K562 (cell line): ENCODE results near the gene DCAF11. TPM values are rescaled to one million over a fixed set of nuclear protein-coding genes. Genes with fewer than 3 reads are reported as not detected.

Experiments
- BDP1 ChIP-seq: IDR thresholded peaks from 3 replicates; pipeline ENCODE4 v1.6.1; 2011; ENCODE audit not compliant: insufficient read length, insufficient read depth
- FOXP1 ChIP-seq: sonication (generic); formaldehyde crosslinking; IDR thresholded peaks from 2 replicates; pipeline ENCODE4 v1.8.0; 2022; ENCODE audit warnings: mild to moderate bottlenecking, missing genetic modification reagents
- GTF2B ChIP-seq: IDR thresholded peaks from 2 replicates; pipeline ENCODE4 v1.6.1; 2011; ENCODE audit not compliant: insufficient read length; ENCODE audit errors: extremely low read depth
- ZNF407 ChIP-seq: fragments of 450-650 bp; IDR thresholded peaks from 2 replicates; pipeline ENCODE4 v1.6.1; 2016; ENCODE audit warnings: low read depth
- polyA plus RNA-seq, 8 experiments: library from polyadenylated mRNA; depleted of rRNA in 4 of 8; stranded (reverse) in 5 of 8; unstranded in 3 of 8; fragments of >200 nt; fragmentation: Nextera tagmentation in 2 of 8; fragmentation: Illumina TruSeq in 1 of 8; extraction: Ambion mirVana in 2 of 8; extraction: Trizol in 1 of 8; gene quantifications; 2 replicates each; pipeline versions ENCODE4 v1.2.1 to v1.2.3, GENCODE V29; 2011 to 2014; ENCODE audit warnings: inconsistent platforms in 1 of 8, missing spikeins in 1 of 8
- total RNA-seq, 7 experiments: library from RNA; depleted of rRNA in 6 of 7; stranded (reverse); fragments of >200 nt in 6 of 7; fragmentation: Illumina TruSeq in 2 of 7; extraction: Trizol in 2 of 7; gene quantifications; 2 replicates each; pipeline versions ENCODE4 v1.2.1 to v1.2.3, GENCODE V29; 2011 to 2021; ENCODE audit warnings: low replicate concordance in 1 of 7

DCAF11 gene
- total and polyA plus RNA-seq, 9 of the 15 experiments (the other 6 are each of a cell fraction or from before 2014, with no cell fraction given), result 8.5 to 46.2 (median 36.4) TPM

- TF ChIP-seq ZNF407 (no peak), BDP1 (no peak), FOXP1 (CRISPR knock-in tag) (no peak), GTF2B (no peak)
These were observed 36.0 kb downstream of the DCAF11 start (continued) for GRCh38 chr14:24150567-24150966.
